ENCODE measurements around the gene BICRAL. TPM values are rescaled to one million over a fixed set of nuclear protein-coding genes. Genes with fewer than 3 reads are reported as not detected.

The BICRAL gene
- total RNA-seq, 1 donor from 2014 or later, result 21.0 TPM

DNA sequence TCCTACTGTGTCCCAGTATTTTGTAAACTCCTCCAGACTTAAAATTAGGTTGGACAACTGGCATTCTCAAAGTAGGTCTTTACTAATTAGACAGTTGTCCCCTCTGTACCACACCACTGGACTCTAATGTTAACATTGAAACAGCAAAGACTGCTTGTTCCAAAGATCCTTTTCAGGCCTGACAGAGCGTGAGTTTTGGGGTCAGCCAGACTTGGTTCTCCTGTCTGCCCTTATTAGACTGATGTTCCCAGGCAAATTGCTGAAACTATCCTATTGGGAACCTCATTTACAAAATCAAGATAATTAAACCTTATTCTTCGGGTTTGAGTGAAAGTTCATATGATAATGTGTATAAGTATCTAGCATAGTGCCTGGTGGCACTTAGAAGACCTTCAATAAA is 3.7 kb upstream of the BICRAL start:
- Histone ChIP-seq H3K27me3 (no peaks in the 10 kb centered on the region), H3K36me3 (no peaks in the 10 kb centered on the region), H3K4me3 (no peak overlapping the region), H3K27ac (no peak overlapping the region), H3K4me1 (peaks cover 11% of the 10 kb centered on the region), H3K9me3 (no peaks in the 10 kb centered on the region)
- ATAC-seq (no peak), DNase-seq (no peak)
- TF ChIP-seq, protein P1, sequence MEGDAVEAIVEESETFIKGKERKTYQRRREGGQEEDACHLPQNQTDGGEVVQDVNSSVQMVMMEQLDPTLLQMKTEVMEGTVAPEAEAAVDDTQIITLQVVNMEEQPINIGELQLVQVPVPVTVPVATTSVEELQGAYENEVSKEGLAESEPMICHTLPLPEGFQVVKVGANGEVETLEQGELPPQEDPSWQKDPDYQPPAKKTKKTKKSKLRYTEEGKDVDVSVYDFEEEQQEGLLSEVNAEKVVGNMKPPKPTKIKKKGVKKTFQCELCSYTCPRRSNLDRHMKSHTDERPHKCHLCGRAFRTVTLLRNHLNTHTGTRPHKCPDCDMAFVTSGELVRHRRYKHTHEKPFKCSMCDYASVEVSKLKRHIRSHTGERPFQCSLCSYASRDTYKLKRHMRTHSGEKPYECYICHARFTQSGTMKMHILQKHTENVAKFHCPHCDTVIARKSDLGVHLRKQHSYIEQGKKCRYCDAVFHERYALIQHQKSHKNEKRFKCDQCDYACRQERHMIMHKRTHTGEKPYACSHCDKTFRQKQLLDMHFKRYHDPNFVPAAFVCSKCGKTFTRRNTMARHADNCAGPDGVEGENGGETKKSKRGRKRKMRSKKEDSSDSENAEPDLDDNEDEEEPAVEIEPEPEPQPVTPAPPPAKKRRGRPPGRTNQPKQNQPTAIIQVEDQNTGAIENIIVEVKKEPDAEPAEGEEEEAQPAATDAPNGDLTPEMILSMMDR (IDR thresholded peaks at IDR 0.05), result no peak
- intact Hi-C loops (cut with DNase I), result no loop called here

DNA sequence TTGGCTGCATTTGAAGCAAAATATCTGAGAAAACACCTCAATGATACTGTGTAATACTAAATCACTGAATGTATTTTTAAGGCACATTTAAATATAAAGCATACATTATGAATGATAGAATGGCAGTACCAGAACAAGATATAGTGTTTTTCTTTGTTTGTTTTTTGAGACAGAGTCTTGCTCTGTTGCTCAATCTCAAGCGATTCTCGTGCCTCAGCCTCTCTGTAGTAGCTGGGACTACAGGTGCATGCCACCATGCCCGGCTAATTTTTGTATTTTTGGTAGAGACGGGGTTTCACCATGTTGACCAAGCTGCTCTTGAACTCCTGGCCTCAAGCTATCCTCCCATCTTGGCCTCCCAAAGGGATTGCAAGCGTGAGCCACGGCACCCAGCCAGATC is 2.3 kb upstream of the BICRAL start:
- ATAC-seq (no peak), DNase-seq (no peak)
- H3K27ac ChIP-seq, result no peak overlapping the region
- no peaks in the 10 kb centered on the region for H3K9me3 ChIP-seq
- no peak overlapping the region for H3K4me3 ChIP-seq
- H3K4me1 ChIP-seq, result peaks cover 11% of the 10 kb centered on the region
- H3K27me3 ChIP-seq, result no peaks in the 10 kb centered on the region
- H3K36me3 ChIP-seq, result no peaks in the 10 kb centered on the region
- intact Hi-C loops (cut with DNase I), result no loop called here
- TF ChIP-seq, protein P1 (IDR thresholded peaks at IDR 0.05), result no peak

DNA sequence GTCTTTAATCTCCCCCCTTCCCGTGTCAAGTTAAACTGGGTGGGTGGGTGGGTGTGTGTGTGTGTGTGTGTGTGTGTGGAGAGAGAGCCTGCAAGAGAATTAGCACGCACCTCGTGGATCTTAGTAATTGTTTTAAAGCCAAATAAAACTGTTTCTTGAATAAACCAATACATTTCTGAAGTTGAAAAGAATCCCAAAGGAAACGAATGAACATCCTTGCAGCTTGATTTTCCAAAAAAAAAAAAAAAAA is 381 bp upstream of the BICRAL start:
- H3K4me1 ChIP-seq, result peaks cover 18% of the 10 kb centered on the region
- DNase-seq, result no peak
- intact Hi-C loops (cut with DNase I), result no loop called here
- no peak for ATAC-seq
- H3K36me3 ChIP-seq, result no peaks in the 10 kb centered on the region
- H3K9me3 ChIP-seq, result no peaks in the 10 kb centered on the region
- H3K27ac ChIP-seq, result peak overlapping the region; percentile 100
- TF ChIP-seq, protein P1 (IDR thresholded peaks at IDR 0.05), result no peak
- H3K4me3 ChIP-seq, result peak overlapping the region; percentile 95
- no peaks in the 10 kb centered on the region for H3K27me3 ChIP-seq

DNA sequence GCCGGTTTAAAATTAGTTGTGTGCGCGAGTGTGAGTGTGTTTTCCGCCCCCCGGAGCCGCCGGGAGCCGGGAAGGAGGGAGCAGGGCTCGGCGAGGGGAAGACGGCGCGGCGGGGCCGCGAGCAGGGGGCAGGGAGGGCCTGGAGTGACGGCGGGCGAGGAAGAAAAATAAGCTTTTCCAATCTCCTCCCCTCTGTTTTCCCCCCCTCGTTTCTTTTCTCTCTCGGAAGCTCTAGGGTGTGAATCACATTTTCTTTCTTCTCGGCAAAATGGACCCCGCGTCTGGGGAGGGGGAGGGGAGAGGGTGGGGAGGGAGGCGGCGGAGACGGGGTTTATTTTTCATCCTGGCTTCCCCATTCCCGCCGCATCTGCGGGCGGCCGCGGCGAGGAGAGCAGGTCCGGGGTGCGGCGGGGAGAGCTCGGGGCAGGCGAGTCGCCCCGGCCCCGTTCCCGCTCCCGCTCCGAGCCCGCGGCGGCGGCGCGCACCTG is 881 bp downstream of the BICRAL start:
- peak; percentile 89 for DNase-seq
- peak; percentile 76 for ATAC-seq
- TF ChIP-seq, protein P1 (IDR thresholded peaks at IDR 0.05), result no peak
- Histone ChIP-seq H3K4me1 (peaks cover 29% of the 10 kb centered on the region), H3K27ac (peak overlapping the region; percentile 100), H3K9me3 (no peaks in the 10 kb centered on the region), H3K4me3 (peak overlapping the region; percentile 95), H3K27me3 (no peaks in the 10 kb centered on the region), H3K36me3 (no peaks in the 10 kb centered on the region)
- intact Hi-C loops (cut with DNase I), result no loop called here

DNA sequence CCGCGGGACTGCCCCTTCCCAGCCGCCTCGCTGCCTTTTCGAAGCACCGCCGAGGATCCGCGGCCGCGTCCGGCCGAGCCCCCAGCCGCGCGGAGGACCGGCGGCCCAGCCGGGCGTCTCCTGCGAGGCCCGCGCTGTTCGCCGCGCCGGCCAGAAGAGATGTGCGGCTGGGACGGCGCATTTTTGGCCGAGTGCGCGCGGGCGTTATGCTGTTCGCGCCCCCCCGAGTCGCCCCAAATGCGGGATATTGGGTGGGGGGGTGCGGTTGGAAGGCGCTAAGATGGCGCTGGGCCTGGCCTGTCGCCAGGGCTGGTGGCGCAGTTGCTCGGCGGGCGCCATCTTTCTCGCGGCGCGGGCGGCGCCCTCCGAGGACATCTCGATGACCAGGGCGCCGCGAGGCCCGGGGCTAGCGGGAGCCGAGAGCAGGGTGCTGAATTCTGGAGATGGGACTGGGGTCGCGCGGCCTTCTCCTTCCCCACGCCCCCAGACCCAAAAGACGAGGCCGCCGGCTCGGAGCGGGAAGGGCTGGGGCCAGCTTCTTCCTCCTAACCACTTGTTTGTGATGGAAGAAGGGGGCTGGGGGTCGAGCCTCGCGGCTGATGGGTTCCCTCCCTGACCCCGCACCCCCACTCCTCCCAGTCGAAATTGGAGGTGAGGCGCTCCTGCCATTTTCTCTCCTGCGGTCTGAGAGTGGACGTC is 1.5 kb downstream of the BICRAL start:
- Histone ChIP-seq H3K9me3 (no peaks in the 10 kb centered on the region), H3K4me1 (peaks cover 33% of the 10 kb centered on the region), H3K4me3 (peak overlapping the region; percentile 95), H3K36me3 (no peaks in the 10 kb centered on the region), H3K27me3 (no peaks in the 10 kb centered on the region), H3K27ac (peak overlapping the region; percentile 100)
- intact Hi-C loops (cut with DNase I), result no loop called here
- TF ChIP-seq, protein P1 (IDR thresholded peaks at IDR 0.05), result no peak
- ATAC-seq (peak; percentile 81), DNase-seq (peak; percentile 90)
